Smooth muscle cell (in vitro differentiated cells): Measurements from ENCODE around the gene MDP1. TPM values are rescaled to one million over a fixed set of nuclear protein-coding genes. Genes with fewer than 3 reads are reported as not detected.
"Not testable (repeated sequence)": the region's sequence is repeated elsewhere in the genome, so short reads cannot be mapped to it uniquely, and the experiment has no call there.

Source experiments
- DNase-seq: peaks from one replicate; lab custom pipeline; 2025; ENCODE audit not compliant: unreplicated experiment; lab: John Stamatoyannopoulos, UW
- H2AFZ ChIP-seq: fragments of 200-600 bp; sonication (generic); 2 replicates; pipeline ENCODE4 v1.6.0; 2016; ENCODE audit warnings: antibody characterized with exemption, low read depth, mild to moderate bottlenecking
- H3F3A ChIP-seq: fragments of 200-600 bp; sonication (generic); 2 replicates; pipeline ENCODE4 v1.6.0; 2017; ENCODE audit warnings: antibody characterized with exemption, low read depth
- H3K27ac ChIP-seq: fragments of 200-600 bp; sonication (generic); 2 replicates; pipeline ENCODE4 v1.5.1; 2016; ENCODE audit warnings: low read depth, mild to moderate bottlenecking
- H3K27me3 ChIP-seq: fragments of 200-600 bp; sonication (generic); 2 replicates; pipeline ENCODE4 v1.6.1; 2016; ENCODE audit warnings: low read depth, mild to moderate bottlenecking
- H3K36me3 ChIP-seq: fragments of 200-600 bp; sonication (generic); 2 replicates; pipeline ENCODE4 v1.5.1; 2016; ENCODE audit warnings: low read depth
- H3K4me1 ChIP-seq: fragments of 200-600 bp; sonication (generic); 2 replicates; pipeline ENCODE4 v1.5.1; 2016; ENCODE audit warnings: low read depth
- H3K4me2 ChIP-seq: fragments of 200-600 bp; sonication (generic); 2 replicates; pipeline ENCODE4 v1.6.0; 2016; ENCODE audit warnings: mild to moderate bottlenecking
- H3K4me3 ChIP-seq: fragments of 200-600 bp; sonication (generic); 2 replicates; pipeline ENCODE4 v1.5.1; 2016; ENCODE audit warnings: mild to moderate bottlenecking
- H3K79me2 ChIP-seq: fragments of 200-600 bp; sonication (generic); 2 replicates; pipeline ENCODE4 v1.6.0; 2016; ENCODE audit warnings: low read depth, mild to moderate bottlenecking
- H3K9ac ChIP-seq: fragments of 200-600 bp; sonication (generic); 2 replicates; pipeline ENCODE4 v1.6.0; 2016; ENCODE audit warnings: low read depth
- H3K9me3 ChIP-seq: fragments of 200-600 bp; sonication (generic); replicated peaks from 2 replicates; pipeline ENCODE4 v1.5.1; 2016; ENCODE audit warnings: low read depth
- H4K20me1 ChIP-seq: fragments of 200-600 bp; sonication (generic); 2 replicates; pipeline ENCODE4 v1.6.0; 2016; ENCODE audit warnings: low read depth
- CTCF ChIP-seq: fragments of 200-600 bp; sonication (generic); IDR thresholded peaks from 2 replicates; pipeline ENCODE4 v1.5.1; 2017; ENCODE audit warnings: borderline replicate concordance, mild to moderate bottlenecking, antibody characterized with exemption; ENCODE audit not compliant: insufficient read depth, poor library complexity, severe bottlenecking
- WGBS: methylation state at CpG from one replicate; pipeline ENCODE4 v1.1.7; 2016; ENCODE audit warnings: low lambda C conversion rate; 5-methylcytosine and 5-hydroxymethylcytosine counted together
- polyA plus RNA-seq: library from polyadenylated mRNA; unstranded; fragments of >200 nt; fragmentation: Nextera tagmentation; extraction: Ambion mirVana; gene quantifications from 2 replicates; pipeline ENCODE4 v1.2.1, GENCODE V29; 2016
- total RNA-seq: library from RNA; depleted of rRNA; stranded (reverse); fragments of >200 nt; gene quantifications from 2 replicates; pipeline ENCODE4 v1.2.3, GENCODE V29; 2014

Gene MDP1
- total and polyA plus RNA-seq, 2 experiments from 2014 or later, result 31.0 to 42.3 TPM

- H3K4me3 ChIP-seq, result no peak overlapping the region
- peaks cover 4% of the 10 kb centered on the region for H3K4me1 ChIP-seq
- H3K9me3 ChIP-seq, result no peaks in the 10 kb centered on the region
- no peak for DNase-seq
- no peak overlapping the region for H2AFZ ChIP-seq
- no peaks in the 10 kb centered on the region for H3K27me3 ChIP-seq
- no peaks in the 10 kb centered on the region for H3K79me2 ChIP-seq
- no peak overlapping the region for H3K27ac ChIP-seq
- no peak overlapping the region for H3K9ac ChIP-seq
- WGBS, result 81% methylated on average over 13 of the region's 13 CpGs
- H4K20me1 ChIP-seq, result no peaks in the 10 kb centered on the region
- H3F3A ChIP-seq, result no peaks in the 10 kb centered on the region
- no peak overlapping the region for H3K4me2 ChIP-seq
- TF ChIP-seq CTCF, result no peak
- no peaks in the 10 kb centered on the region for H3K36me3 ChIP-seq
These were observed 33.6 kb upstream of the MDP1 start for GRCh38 chr14:24249230-24250021.

GRCh38 chr14:24247422-24247821, 31.6 kb upstream of the MDP1 start:
- Histone ChIP-seq H3K9ac (no peak overlapping the region), H3K27ac (no peak overlapping the region), H3K4me2 (no peak overlapping the region), H3K79me2 (no peaks in the 10 kb centered on the region), H3K36me3 (no peaks in the 10 kb centered on the region), H3K4me3 (no peak overlapping the region), H2AFZ (no peak overlapping the region), H3K27me3 (no peaks in the 10 kb centered on the region), H3F3A (no peaks in the 10 kb centered on the region), H3K4me1 (peaks cover 4% of the 10 kb centered on the region), H4K20me1 (no peaks in the 10 kb centered on the region), H3K9me3 (no peaks in the 10 kb centered on the region)
- no peak for DNase-seq
- TF ChIP-seq CTCF, result no peak
- WGBS, result 87% methylated on average over 7 of the region's 7 CpGs

- no peaks in the 10 kb centered on the region for H3K4me1 ChIP-seq
- DNase-seq, result no peak
- no peak overlapping the region for H2AFZ ChIP-seq
- H3F3A ChIP-seq, result no peaks in the 10 kb centered on the region
- H3K4me3 ChIP-seq, result no peak overlapping the region
- WGBS, result 86% methylated on average over 3 of the region's 3 CpGs
- H3K27ac ChIP-seq, result no peak overlapping the region
- H3K27me3 ChIP-seq, result no peaks in the 10 kb centered on the region
- H3K4me2 ChIP-seq, result no peak overlapping the region
- H3K9me3 ChIP-seq, result no peaks in the 10 kb centered on the region
- H3K36me3 ChIP-seq, result no peaks in the 10 kb centered on the region
- H3K79me2 ChIP-seq, result peaks cover 2% of the 10 kb centered on the region
- H3K9ac ChIP-seq, result no peak overlapping the region
- TF ChIP-seq CTCF, result no peak
- H4K20me1 ChIP-seq, result peaks cover 2% of the 10 kb centered on the region
These were observed 30.9 kb upstream of the MDP1 start for GRCh38 chr14:24246765-24247212.

- not testable (repeated sequence) for H3K4me2 ChIP-seq, H3K27me3 ChIP-seq, H3K9me3 ChIP-seq, H3F3A ChIP-seq, H3K4me3 ChIP-seq, H2AFZ ChIP-seq, H3K27ac ChIP-seq, H3K9ac ChIP-seq, H3K36me3 ChIP-seq, DNase-seq, H3K4me1 ChIP-seq
- Histone ChIP-seq H4K20me1 (peaks cover 15% of the 10 kb centered on the region), H3K79me2 (peaks cover 16% of the 10 kb centered on the region)
- WGBS, result 93% methylated on average over 11 of the region's 11 CpGs
These were observed 29.5 kb upstream of the MDP1 start for GRCh38 chr14:24245350-24245749.
